Activated CD8-positive, alpha-beta memory T cell treated with anti-CD3 and anti-CD28 coated beads, Interleukin-2, amount 10 ng/mL, durations not matched to agents 7 days and 5 days (primary cell): Measurements from ENCODE around the gene CCDC69. TPM values are rescaled to one million over a fixed set of nuclear protein-coding genes. Genes with fewer than 3 reads are reported as not detected.
A peak's percentile ranks its signal among the peaks of the same experiment; 100 is the strongest.
"Not testable (repeated sequence)": the region's sequence is repeated elsewhere in the genome, so short reads cannot be mapped to it uniquely, and the experiment has no call there.

Experiments
- ATAC-seq: fragments of 150-1000 bp; cut with Tn5 transposase; one replicate; pipeline ENCODE4 v1.10.0; 2021; ENCODE audit warnings: moderate library complexity
- CTCF ChIA-PET: fragments of 350-600 bp; sonication (Branson Sonifier 250); formaldehyde crosslinking; loops from one replicate; lab custom pipeline; 2021; ENCODE audit warnings: antibody characterized with exemption; lab: Charles Lee
- DNase-seq: peaks from one replicate; pipeline ENCODE4 v3.0.0-alpha.2; 2020
- H3K27ac Mint-ChIP-seq: one replicate; pipeline ENCODE4 v1.8.0; 2021; ENCODE audit warnings: mild to moderate bottlenecking, mixed read lengths
- H3K27me3 Mint-ChIP-seq: one replicate; pipeline ENCODE4 v1.8.0; 2021; ENCODE audit warnings: mixed read lengths
- H3K36me3 Mint-ChIP-seq: one replicate; pipeline ENCODE4 v1.8.0; 2021; ENCODE audit warnings: mild to moderate bottlenecking, mixed read lengths
- H3K4me1 Mint-ChIP-seq: one replicate; pipeline ENCODE4 v1.8.0; 2021; ENCODE audit warnings: mixed read lengths
- H3K4me3 Mint-ChIP-seq: one replicate; pipeline ENCODE4 v1.8.0; 2021; ENCODE audit warnings: mild to moderate bottlenecking, moderate library complexity, mixed read lengths
- H3K9me3 Mint-ChIP-seq: one replicate; pipeline ENCODE4 v1.8.0; 2022; ENCODE audit warnings: low read depth, mixed read lengths
- total RNA-seq, 2 experiments: library from RNA; stranded (reverse); gene quantifications; one replicate each; pipeline ENCODE4 v1.2.3, GENCODE V29; 2021

CCDC69 gene
- total RNA-seq, 2 experiments from 2014 or later = 73.1 to 89.1 TPM

- Mint-ChIP-seq H3K27ac (peak overlapping the region; percentile 98), H3K27me3 (no peaks in the 10 kb centered on the region), H3K9me3 (no peaks in the 10 kb centered on the region), H3K4me3 (peak overlapping the region; percentile 86), H3K4me1 (peaks cover 76% of the 10 kb centered on the region), H3K36me3 (peaks cover 48% of the 10 kb centered on the region)
- peak; percentile 92 for DNase-seq
- peak; percentile 47 for ATAC-seq
- CTCF ChIA-PET = interaction anchor here (0.8 to 5.4 kb wide), 15 partner anchors 9 to 99 kb away, joined by 3 to 29 read pairs (median 6); partner anchors contain the start of genes ANXA6, CCDC69 and GM2A
These were observed 9.0 kb downstream of the CCDC69 start for GRCh38 chr5:151214614-151215545.

- Mint-ChIP-seq H3K9me3 (no peaks in the 10 kb centered on the region), H3K4me1 (peaks cover 78% of the 10 kb centered on the region), H3K36me3 (peaks cover 41% of the 10 kb centered on the region), H3K27me3 (no peaks in the 10 kb centered on the region), H3K4me3 (peak overlapping the region; percentile 86), H3K27ac (peak overlapping the region; percentile 98)
- ATAC-seq (peak; percentile 86), DNase-seq (peak; percentile 96)
- CTCF ChIA-PET = interaction anchor here (0.9 to 5.4 kb wide), 15 partner anchors 8 to 98 kb away, joined by 3 to 29 read pairs (median 6); partner anchors contain the start of genes ANXA6, CCDC69 and GM2A
These were observed 9.9 kb downstream of the CCDC69 start for GRCh38 chr5:151213803-151214613.

- Mint-ChIP-seq H3K4me3 (peak overlapping the region; percentile 86), H3K27me3 (no peaks in the 10 kb centered on the region), H3K4me1 (peaks cover 76% of the 10 kb centered on the region), H3K36me3 (peaks cover 38% of the 10 kb centered on the region), H3K27ac (peak overlapping the region; percentile 98), H3K9me3 (no peaks in the 10 kb centered on the region)
- CTCF ChIA-PET = interaction anchor here (0.7 to 5.4 kb wide), 15 partner anchors 9 to 559 kb away, joined by 3 to 29 read pairs (median 7); partner anchors contain the start of genes ANXA6, CCDC69 and IRGM
- DNase-seq (no peak), ATAC-seq (peak; percentile 13)
These were observed 11.5 kb downstream of the CCDC69 start for GRCh38 chr5:151212406-151212798.

DNA sequence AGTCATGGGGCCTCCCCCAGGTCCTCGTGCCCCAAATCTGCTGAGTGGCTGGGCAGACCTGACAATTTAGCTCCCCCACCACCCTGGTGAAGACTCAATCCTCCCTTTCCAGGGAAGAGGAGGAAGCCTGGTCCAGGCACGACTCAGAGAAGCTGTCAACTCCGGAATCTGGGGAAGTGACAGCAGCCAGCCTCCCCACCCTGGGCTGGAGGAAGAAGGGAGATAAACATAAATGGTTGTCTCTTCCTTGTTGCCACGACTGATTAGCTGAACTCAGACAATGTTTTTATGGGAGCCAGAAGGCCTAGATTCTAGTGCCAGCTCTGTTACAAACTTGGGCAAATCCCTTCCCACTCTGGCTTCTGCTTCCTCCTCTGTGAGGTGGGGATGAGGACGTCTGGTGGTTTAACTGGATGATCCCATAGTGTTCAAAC is 15.4 kb downstream of the CCDC69 start:
- ATAC-seq (no peak), DNase-seq (no peak)
- CTCF ChIA-PET = interaction anchor here (1.0 to 1.2 kb wide), 5 partner anchors 15 to 90 kb away, joined by 3 to 4 read pairs (median 3); partner anchors contain the start of gene CCDC69
- Mint-ChIP-seq H3K27me3 (no peaks in the 10 kb centered on the region), H3K36me3 (peaks cover 25% of the 10 kb centered on the region), H3K27ac (peak overlapping the region; percentile 67), H3K9me3 (no peaks in the 10 kb centered on the region), H3K4me1 (peaks cover 65% of the 10 kb centered on the region), H3K4me3 (no peak overlapping the region)

DNA sequence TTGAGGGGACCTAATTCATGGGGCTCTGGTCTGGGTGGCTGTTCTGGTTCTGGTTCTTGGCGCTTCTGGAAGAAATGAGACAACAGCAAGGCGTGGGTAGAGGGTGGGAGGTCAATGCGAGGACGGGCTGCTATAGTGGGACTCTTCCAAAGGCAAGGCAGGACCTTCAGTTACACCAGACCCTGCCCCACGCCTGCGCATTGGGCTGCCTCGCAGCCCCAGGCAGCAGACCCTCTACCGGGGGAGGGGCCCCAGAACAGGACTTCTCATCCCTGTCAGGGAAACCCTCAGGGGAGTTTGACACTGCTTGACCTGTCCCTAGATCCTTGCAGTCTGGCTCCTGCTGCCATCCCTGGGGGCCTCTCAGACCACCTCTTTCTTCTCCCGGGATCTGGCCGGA is 18.5 kb downstream of the CCDC69 start:
- peak; percentile 32 for DNase-seq
- ATAC-seq = no peak
- CTCF ChIA-PET = interaction anchor here (1.2 to 1.6 kb wide), 3 partner anchors 14 to 33 kb away, joined by 3 to 4 read pairs (median 4); partner anchors contain the start of gene CCDC69
- Mint-ChIP-seq H3K9me3 (no peaks in the 10 kb centered on the region), H3K27me3 (no peaks in the 10 kb centered on the region), H3K4me3 (no peak overlapping the region), H3K36me3 (peaks cover 33% of the 10 kb centered on the region), H3K27ac (peak overlapping the region; percentile 41), H3K4me1 (peaks cover 51% of the 10 kb centered on the region)

GRCh38 chr5:151204051-151204450 is 19.8 kb downstream of the CCDC69 start:
- Mint-ChIP-seq H3K27ac (no peak overlapping the region), H3K27me3 (no peaks in the 10 kb centered on the region), H3K4me3 (no peak overlapping the region), H3K4me1 (peaks cover 41% of the 10 kb centered on the region), H3K9me3 (no peaks in the 10 kb centered on the region), H3K36me3 (peaks cover 36% of the 10 kb centered on the region)
- CTCF ChIA-PET = interaction anchor here (0.6 to 3.3 kb wide), 5 partner anchors 9 to 152 kb away, joined by 3 to 21 read pairs (median 3); partner anchors contain the start of gene CCDC69
- DNase-seq (peak; percentile 27), ATAC-seq (no peak)

DNA sequence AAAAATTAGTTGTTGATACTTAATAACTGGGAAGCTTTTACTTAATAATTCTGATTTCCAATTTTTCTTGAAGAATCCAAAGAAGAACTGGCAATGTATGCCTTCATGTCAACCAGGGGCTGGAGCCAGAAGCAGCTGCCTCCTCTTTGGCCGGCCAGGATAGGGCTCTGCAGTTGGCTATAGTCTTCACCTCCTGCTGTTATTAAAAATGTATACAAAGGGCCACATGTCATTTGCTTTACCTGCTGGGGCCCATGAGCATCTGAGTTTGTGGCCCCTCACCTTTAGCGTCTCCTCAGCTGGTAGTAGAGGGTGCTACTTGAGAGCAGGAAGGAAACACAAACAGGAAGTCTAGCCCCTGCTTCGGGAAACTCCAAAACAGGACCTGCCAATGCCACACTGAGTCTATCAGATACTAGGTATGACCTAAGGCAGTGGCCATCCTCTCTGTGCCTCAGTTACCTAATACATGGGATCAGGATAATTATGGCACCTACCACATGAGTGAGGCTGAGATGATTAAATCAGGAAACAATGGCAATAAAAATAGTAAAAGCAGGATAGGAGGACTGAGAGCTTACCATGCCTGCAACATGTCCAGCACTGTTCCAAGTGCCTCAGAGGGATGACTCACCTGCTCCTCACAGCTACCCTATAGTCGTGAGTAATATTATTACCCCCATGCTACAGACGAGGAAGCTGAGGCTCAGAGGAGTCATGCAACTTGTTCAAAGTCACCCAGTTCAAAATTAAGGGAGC is 21.3 kb downstream of the CCDC69 start:
- ATAC-seq (peak; percentile 95), DNase-seq (peak; percentile 68)
- peaks cover 27% of the 10 kb centered on the region for H3K4me1 Mint-ChIP-seq
- no peaks in the 10 kb centered on the region for H3K27me3 Mint-ChIP-seq
- H3K9me3 Mint-ChIP-seq = no peaks in the 10 kb centered on the region
- no peak overlapping the region for H3K4me3 Mint-ChIP-seq
- peaks cover 35% of the 10 kb centered on the region for H3K36me3 Mint-ChIP-seq
- H3K27ac Mint-ChIP-seq = peak overlapping the region; percentile 73
- CTCF ChIA-PET = interaction anchor here (0.8 to 3.3 kb wide), 9 partner anchors 9 to 87 kb away, joined by 3 to 21 read pairs (median 4); partner anchors contain the start of gene CCDC69

- H3K36me3 Mint-ChIP-seq = peaks cover 46% of the 10 kb centered on the region
- no peaks in the 10 kb centered on the region for H3K27me3 Mint-ChIP-seq
- H3K4me3 Mint-ChIP-seq = no peak overlapping the region
- no peaks in the 10 kb centered on the region for H3K9me3 Mint-ChIP-seq
- peak overlapping the region; percentile 10 for H3K27ac Mint-ChIP-seq
- DNase-seq (peak; percentile 29), ATAC-seq (no peak)
- H3K4me1 Mint-ChIP-seq = peaks cover 36% of the 10 kb centered on the region
- CTCF ChIA-PET = interaction anchor here (1.1 to 1.5 kb wide), 3 partner anchors 72 to 115 kb away, joined by 3 to 5 read pairs (median 3); no protein-coding TSS in a partner anchor
These were observed 22.8 kb downstream of the CCDC69 start for GRCh38 chr5:151200913-151201595.

- DNase-seq (no peak), ATAC-seq (no peak)
- CTCF ChIA-PET = no interaction called here
- Mint-ChIP-seq H3K36me3 (peaks cover 49% of the 10 kb centered on the region), H3K27ac (no peak overlapping the region), H3K4me1 (peaks cover 35% of the 10 kb centered on the region), H3K27me3 (no peaks in the 10 kb centered on the region), H3K9me3 (no peaks in the 10 kb centered on the region), H3K4me3 (no peak overlapping the region)
These were observed 24.2 kb downstream of the CCDC69 start for GRCh38 chr5:151199581-151200185.

- DNase-seq (peak; percentile 38), ATAC-seq (no peak)
- CTCF ChIA-PET = no interaction called here
- Mint-ChIP-seq H3K4me3 (no peak overlapping the region), H3K4me1 (peaks cover 29% of the 10 kb centered on the region), H3K27ac (no peak overlapping the region), H3K9me3 (no peaks in the 10 kb centered on the region), H3K36me3 (peaks cover 53% of the 10 kb centered on the region), H3K27me3 (no peaks in the 10 kb centered on the region)
These were observed 25.0 kb downstream of the CCDC69 start for GRCh38 chr5:151198861-151199260.

DNA sequence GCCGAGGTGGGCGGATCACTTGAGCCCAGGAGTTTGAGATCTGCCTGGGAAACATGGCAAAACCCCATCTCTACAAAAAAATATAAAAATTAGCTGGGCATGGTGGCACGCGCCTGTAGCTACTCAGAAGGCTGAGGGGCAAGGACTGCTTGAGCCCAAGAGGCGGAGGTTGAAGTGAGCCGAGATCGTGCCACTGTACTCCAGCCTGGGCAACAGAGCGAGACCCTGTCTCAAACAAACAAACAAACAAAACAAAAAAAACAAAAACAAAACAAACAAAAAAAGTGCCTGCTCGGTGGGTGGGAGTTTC is 26.6 kb downstream of the CCDC69 start:
- H3K4me1 Mint-ChIP-seq = peaks cover 18% of the 10 kb centered on the region
- not testable (repeated sequence) for H3K4me3 Mint-ChIP-seq, H3K27ac Mint-ChIP-seq, H3K9me3 Mint-ChIP-seq, H3K27me3 Mint-ChIP-seq, ATAC-seq, DNase-seq
- H3K36me3 Mint-ChIP-seq = peaks cover 57% of the 10 kb centered on the region
- CTCF ChIA-PET = interaction anchor here (1.5 kb wide), 1 partner anchor 32 kb away, joined by 3 read pairs; no protein-coding TSS in a partner anchor
